ENCODE measurements around the gene NCKAP5.
"Not testable (repeated sequence)": the region's sequence is repeated elsewhere in the genome, so short reads cannot be mapped to it uniquely, and the experiment has no call there.

NCKAP5 gene

GRCh38 chr2:132733094-132733493 is 835.2 kb downstream of the NCKAP5 start:
- no peak for DNase-seq

DNA sequence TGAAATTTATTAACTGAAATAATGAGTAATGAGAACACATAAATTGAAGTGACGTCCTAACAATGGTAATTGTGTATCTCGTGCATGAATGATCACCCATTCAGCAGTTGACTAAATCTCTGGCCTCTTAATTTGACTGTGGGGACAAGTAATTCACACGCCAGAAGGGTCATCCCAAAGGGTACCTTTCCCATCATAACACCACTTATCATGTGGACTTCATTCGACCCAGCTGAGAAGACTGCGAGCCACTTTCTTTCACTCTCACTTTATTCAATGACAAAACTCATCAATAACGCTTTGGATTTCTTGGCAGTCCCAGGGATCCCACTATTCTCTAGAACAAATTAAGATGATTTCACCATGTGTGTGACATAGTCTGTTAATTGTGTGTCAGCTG is 835.6 kb downstream of the NCKAP5 start:
- DNase-seq, result no peak

DNA sequence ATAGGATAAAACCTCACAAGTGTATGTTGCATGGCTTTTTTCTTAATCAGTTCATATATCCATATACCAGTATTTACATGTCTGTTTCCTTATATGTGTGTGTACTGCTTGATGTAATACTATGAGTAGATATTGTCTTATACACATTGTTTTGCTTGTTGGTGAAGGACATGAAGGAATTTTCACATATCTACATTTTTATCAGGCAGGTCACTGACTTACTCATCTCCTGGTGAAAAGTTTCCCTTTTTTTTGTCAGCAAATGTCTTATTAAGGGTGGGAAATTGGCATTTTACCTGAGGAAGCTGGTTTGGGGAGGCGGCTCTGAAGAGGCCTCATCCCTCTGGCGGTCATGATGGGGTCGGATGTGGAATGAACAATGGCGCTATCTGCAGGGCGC is 836.8 kb downstream of the NCKAP5 start:
- no peak for DNase-seq

- DNase-seq, result no peak
Measured at GRCh38 chr2:132730611-132731010, 837.7 kb downstream of the NCKAP5 start.

DNA sequence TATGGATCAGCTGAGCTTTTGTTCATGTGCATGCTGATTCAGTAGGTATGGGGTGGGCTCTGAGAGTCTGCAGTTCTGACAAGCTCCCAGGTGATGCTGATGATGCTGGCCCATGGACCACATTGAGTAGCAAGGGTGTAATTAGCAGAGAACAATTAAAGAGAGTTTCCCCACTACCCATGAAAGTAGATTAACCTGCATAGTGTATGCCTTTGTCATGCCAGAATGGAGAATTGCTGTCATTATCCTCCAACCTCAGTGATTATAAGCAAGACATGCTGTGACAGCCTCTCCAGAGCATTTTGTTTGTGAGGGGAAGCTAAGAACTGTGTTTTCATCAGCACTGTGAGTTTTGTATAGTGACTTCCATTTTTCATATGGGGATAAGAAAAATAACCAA is 838.7 kb downstream of the NCKAP5 start:
- no peak for DNase-seq

DNA sequence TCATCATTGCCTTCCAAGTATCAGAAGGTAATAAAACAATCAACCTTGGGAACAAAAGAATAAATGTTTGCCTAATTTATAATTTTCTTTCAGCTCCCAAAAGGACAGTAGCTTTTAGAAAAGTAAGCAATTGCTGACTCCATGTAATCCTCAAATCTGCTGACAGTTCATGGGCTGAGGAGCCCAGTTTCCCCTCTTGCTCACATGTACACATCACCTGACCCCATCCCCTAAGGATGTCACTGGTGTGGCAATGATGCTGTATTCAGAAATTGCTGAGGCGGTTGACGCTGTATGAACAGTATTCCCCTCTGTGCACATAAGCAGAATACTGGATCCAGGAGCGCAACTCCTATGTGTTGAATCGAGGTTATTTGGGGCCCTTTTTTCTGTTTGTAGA is 842.1 kb downstream of the NCKAP5 start:
- no peak for DNase-seq

DNA sequence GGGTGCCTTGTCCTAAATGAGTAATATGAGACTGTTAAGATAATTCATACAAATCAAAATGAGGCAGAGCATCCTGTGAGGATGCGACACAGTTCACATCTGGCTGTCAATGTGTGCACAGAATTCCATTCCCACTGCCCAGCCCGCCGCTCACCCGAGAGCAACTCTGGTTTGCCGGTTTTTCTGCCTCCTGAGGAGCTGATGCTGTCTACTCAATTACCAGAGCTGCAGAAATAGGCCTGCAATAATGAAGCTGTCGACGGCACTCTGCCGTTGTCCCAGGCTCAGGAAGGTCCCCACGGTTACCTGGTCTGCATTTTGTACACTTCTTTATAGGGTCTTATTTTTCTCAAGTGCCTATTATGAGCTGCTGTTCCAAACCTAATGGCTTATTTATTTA is 842.5 kb downstream of the NCKAP5 start:
- no peak for DNase-seq

DNA sequence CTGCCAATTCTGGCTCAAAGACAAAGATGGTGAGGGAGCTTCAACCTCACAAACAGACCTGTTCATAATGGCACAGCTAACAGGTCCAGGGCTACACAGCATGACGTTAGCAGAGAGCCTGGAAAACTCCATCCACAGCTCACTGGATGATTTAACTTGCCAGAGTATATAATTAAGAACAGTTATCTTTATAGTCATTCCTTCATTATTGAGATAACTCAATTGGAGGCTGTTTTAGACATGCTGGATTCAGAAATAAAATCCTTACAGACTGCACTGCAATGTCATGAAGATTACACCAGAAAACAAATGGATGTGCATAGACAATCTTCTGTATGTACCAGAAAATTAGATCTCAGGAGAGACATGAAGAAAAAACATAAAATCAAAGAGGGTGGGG is 843.1 kb downstream of the NCKAP5 start:
- no peak for DNase-seq

- no peak for DNase-seq
Measured at GRCh38 chr2:132721938-132722337, 846.3 kb downstream of the NCKAP5 start.

- no peak for DNase-seq
Measured at GRCh38 chr2:132720393-132720792, 847.9 kb downstream of the NCKAP5 start.

GRCh38 chr2:132719480-132719879 is 848.8 kb downstream of the NCKAP5 start:
- DNase-seq, result no peak

GRCh38 chr2:132716954-132717353 is 851.3 kb downstream of the NCKAP5 start:
- no peak for DNase-seq

- no peak for DNase-seq
Measured at GRCh38 chr2:132715386-132716351, 852.6 kb downstream of the NCKAP5 start.

GRCh38 chr2:132703396-132703795 is 864.9 kb downstream of the NCKAP5 start:
- no peak for DNase-seq

GRCh38 chr2:132701810-132702209 is 866.5 kb downstream of the NCKAP5 start:
- DNase-seq, result no peak

GRCh38 chr2:132699802-132700201 is 868.5 kb downstream of the NCKAP5 start:
- DNase-seq, result not testable (repeated sequence)

DNA sequence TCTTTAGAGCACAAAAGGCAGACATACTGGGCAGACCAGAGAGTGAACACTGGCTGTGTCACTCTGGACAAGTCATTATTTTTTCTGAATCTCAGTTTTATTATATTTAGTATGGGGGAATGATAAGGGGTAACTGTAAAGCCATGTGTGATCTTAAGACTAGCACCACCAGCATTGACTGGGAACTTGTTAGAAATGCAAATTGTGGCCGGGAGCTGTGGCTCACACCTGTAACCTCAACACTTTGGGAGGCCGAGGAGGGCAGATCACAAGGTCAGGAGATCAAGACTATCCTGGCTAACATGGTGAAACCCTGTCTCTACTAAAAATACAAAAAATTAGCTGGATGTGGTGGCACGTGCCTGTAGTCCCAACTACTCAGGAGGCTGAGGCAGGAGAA is 869.9 kb downstream of the NCKAP5 start:
- not testable (repeated sequence) for DNase-seq

DNA sequence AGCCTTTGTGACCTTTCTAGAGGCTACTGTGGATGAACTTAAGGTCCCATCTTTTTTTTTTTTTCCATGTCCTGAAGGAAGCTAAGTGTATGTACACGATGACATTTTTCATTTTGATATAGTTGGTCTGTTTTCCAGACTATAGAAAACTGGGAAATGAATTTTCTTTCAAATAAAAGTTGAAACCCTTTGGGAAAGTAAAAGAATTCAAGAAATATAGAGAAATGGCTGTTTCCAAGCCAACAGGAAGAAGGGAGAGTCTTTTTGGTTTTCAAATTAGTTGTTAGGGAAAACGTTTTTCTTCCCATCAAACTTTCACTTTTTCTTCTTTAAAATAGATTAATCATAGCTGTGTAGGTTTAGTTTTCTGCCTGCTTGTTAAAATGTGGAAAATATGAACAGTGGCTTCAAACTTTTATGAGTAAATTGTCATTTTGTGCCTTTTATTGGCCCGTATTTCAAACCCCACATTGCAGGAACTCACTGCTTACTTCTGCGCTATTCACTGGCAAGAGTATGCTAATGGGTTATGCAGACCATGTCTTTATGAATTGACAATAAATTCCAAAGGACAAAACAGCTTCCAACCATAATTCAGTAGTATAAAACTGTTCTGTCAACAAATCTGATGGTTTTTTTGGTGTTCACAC is 870.6 kb downstream of the NCKAP5 start:
- DNase-seq, result no peak

- no peak for DNase-seq
Measured at GRCh38 chr2:132692816-132693215, 875.4 kb downstream of the NCKAP5 start.

DNA sequence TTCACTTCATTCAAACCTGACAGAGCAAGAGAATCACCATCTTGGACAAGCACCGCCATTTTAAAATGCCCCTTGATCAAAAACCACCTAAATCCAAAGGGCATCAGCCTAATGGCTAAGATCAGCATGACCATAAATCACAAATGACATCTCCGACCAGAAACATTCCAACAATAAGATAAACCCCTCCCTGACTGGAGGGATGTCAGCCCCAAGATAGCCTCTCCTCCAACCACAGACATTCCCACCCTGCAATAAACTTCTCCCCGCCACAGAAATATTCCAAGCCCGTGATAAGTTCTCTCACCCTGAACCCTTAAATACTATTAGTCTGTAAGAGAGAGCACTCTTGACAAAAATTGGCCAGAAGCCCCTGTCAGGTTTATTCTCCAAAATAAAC is 876.7 kb downstream of the NCKAP5 start:
- DNase-seq, result no peak

DNA sequence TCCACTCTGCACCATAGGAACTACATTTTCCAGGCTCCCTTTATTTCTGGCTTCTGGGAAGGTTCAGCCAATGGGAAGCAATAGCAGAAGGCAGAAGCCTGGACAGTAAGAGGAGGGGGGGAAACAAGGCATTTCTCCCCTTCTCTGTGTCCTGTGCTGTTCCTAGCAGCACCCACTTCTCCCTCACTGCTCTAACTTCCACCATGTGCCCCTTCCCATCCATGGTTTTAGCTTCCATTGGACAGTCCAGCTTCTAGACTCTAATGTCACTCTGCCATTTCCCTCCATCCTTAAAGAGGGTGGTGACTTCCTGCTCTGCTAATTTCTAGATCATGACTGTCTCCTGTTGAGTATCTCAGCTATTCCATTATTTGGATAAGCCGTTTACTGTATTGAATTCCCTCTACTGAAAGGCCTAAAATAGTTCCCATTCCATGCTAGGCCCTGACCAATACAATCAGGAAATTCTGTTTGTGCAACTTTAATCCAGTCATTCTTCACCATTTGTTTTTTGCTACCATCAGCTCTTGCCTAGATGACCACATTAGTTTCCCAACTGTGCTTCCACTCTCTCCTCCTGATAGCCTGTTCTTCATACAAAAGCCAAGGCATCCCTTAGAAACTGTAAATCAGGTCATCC is 877.5 kb downstream of the NCKAP5 start:
- no peak for DNase-seq

DNA sequence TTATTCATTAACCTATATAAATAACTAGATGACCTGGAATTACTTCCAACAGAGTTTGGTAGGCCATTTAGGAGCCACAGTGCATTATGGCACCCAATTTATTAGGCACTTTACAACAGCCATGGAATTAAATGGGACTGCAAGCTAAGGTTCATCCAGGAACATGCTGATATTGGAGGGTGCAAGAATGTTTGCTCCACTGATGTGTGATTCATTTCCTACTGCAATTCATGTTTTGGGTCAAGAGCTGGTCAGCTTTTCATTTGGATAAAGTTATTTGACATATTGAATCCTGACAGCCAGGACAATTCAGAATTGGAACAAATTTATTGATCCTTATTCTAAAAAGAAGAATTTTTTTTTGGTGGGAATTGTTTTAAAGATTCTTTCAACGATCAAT is 886.5 kb downstream of the NCKAP5 start:
- DNase-seq, result no peak

DNA sequence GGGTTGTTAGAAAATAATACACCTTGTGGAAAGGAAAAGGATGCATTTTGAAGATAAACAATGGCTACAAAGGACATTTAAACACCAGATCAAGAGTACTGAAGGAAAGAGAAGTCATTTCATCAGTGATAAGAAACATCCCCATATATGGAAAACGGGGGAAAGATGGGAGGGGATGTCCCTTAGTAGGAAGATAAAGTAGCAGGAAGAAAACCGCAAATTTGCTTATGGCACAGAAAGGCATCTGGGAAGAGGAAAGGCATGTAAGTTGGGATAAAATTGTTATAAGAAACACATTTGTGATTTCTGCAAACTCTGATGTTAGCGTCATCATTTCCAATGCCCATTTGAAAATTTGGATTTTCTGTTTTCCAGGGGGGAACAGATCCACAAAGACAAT is 887.7 kb downstream of the NCKAP5 start:
- no peak for DNase-seq

GRCh38 chr2:132678483-132678882 is 889.8 kb downstream of the NCKAP5 start:
- DNase-seq, result no peak
